Adrenal gland (tissue), 5 donors: ENCODE results near the gene SERPINF2.

Experiments
- CTCF ChIP-seq, 6 experiments: fragments of 450-650 bp in 4 of 6; fragments of 200-600 bp in 2 of 6; sonication (generic) in 1 of 6; IDR thresholded peaks; 1 replicate in 5 of 6; 2 replicates in 1 of 6; pipeline versions ENCODE4 v1.5.1 to v1.8.0; 2016 to 2021; ENCODE audit warnings: antibody characterized with exemption in 6 of 6, mild to moderate bottlenecking in 2 of 6, moderate library complexity in 1 of 6
- POLR2A ChIP-seq, 2 donors: fragments of 450-650 bp; IDR thresholded peaks; one replicate each; pipeline ENCODE4 v1.6.1; 2017; ENCODE audit warnings: antibody characterized with exemption in 2 of 2, mild to moderate bottlenecking in 2 of 2, moderate library complexity in 1 of 2
- donor health status: DM: no; HTN: no; CAD: no.

- no peak for TF ChIP-seq POLR2A (IDR thresholded peaks at IDR 0.05)
- TF ChIP-seq CTCF (IDR thresholded peaks at IDR 0.05), result no peak
Observed at GRCh38 chr17:1727876-1728630, 14.6 kb upstream of the SERPINF2 start.
